H1 (cell line): ENCODE measurements around the gene MMP15. TPM values are rescaled to one million over a fixed set of nuclear protein-coding genes. Genes with fewer than 3 reads are reported as not detected.

Experiments
- polyA plus RNA-seq, 7 experiments: library from polyadenylated mRNA; depleted of rRNA in 3 of 7; stranded (reverse) in 5 of 7; unstranded in 2 of 7; fragments of >200 nt in 5 of 7; fragments of 200-250 nt in 2 of 7; gene quantifications; 1 replicate in 5 of 7; 2 replicates in 1 of 7; 4 replicates in 1 of 7; pipeline versions ENCODE4 v1.2.1 to v1.2.3, GENCODE V29; 2011 to 2013; ENCODE audit warnings: missing spikeins in 2 of 7, mixed read lengths in 2 of 7
- total RNA-seq: library from RNA; stranded (reverse); fragmentation: NEBNext Ultra II Directional; extraction: Animal tissue kit (Norgen Biotek cat#: 25700); gene quantifications from 2 replicates; pipeline ENCODE4 v1.2.1, GENCODE V29; 2021
- TF ChIP-seq, protein P1 (sequence below): fragments of 300-600 bp; sonication (generic); IDR thresholded peaks from 2 replicates; pipeline ENCODE4 v1.7.1; 2012; ENCODE audit warnings: low read length, moderate library complexity, mild to moderate bottlenecking, inconsistent platforms; ENCODE audit not compliant: insufficient replicate concordance

MMP15 gene
- total and polyA plus RNA-seq, 2 of the 8 experiments (the other 6 are each of a cell fraction or from before 2014, with no cell fraction given): 38.5 to 42.2 TPM

DNA sequence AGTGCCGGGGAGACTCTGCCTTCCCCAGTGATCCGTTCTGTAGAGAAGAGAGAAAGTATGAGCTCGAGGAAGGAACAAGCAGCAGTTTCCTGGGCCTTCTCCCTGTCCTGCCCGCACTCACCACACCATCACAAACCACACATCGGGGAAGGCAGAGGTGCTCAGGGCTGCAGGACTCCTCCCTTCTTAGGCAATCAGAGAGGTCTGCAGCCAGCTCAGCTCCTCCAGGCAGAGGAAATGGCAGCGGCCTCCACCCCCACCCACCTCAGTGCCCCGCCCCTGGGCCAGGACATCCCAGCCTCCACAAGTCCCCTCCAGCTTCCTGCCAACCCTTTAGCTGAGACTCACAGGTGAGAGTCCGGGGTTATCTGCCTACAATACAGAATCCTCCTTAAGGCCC lies 27.1 kb upstream of the MMP15 start (continued):
- TF ChIP-seq, protein P1, sequence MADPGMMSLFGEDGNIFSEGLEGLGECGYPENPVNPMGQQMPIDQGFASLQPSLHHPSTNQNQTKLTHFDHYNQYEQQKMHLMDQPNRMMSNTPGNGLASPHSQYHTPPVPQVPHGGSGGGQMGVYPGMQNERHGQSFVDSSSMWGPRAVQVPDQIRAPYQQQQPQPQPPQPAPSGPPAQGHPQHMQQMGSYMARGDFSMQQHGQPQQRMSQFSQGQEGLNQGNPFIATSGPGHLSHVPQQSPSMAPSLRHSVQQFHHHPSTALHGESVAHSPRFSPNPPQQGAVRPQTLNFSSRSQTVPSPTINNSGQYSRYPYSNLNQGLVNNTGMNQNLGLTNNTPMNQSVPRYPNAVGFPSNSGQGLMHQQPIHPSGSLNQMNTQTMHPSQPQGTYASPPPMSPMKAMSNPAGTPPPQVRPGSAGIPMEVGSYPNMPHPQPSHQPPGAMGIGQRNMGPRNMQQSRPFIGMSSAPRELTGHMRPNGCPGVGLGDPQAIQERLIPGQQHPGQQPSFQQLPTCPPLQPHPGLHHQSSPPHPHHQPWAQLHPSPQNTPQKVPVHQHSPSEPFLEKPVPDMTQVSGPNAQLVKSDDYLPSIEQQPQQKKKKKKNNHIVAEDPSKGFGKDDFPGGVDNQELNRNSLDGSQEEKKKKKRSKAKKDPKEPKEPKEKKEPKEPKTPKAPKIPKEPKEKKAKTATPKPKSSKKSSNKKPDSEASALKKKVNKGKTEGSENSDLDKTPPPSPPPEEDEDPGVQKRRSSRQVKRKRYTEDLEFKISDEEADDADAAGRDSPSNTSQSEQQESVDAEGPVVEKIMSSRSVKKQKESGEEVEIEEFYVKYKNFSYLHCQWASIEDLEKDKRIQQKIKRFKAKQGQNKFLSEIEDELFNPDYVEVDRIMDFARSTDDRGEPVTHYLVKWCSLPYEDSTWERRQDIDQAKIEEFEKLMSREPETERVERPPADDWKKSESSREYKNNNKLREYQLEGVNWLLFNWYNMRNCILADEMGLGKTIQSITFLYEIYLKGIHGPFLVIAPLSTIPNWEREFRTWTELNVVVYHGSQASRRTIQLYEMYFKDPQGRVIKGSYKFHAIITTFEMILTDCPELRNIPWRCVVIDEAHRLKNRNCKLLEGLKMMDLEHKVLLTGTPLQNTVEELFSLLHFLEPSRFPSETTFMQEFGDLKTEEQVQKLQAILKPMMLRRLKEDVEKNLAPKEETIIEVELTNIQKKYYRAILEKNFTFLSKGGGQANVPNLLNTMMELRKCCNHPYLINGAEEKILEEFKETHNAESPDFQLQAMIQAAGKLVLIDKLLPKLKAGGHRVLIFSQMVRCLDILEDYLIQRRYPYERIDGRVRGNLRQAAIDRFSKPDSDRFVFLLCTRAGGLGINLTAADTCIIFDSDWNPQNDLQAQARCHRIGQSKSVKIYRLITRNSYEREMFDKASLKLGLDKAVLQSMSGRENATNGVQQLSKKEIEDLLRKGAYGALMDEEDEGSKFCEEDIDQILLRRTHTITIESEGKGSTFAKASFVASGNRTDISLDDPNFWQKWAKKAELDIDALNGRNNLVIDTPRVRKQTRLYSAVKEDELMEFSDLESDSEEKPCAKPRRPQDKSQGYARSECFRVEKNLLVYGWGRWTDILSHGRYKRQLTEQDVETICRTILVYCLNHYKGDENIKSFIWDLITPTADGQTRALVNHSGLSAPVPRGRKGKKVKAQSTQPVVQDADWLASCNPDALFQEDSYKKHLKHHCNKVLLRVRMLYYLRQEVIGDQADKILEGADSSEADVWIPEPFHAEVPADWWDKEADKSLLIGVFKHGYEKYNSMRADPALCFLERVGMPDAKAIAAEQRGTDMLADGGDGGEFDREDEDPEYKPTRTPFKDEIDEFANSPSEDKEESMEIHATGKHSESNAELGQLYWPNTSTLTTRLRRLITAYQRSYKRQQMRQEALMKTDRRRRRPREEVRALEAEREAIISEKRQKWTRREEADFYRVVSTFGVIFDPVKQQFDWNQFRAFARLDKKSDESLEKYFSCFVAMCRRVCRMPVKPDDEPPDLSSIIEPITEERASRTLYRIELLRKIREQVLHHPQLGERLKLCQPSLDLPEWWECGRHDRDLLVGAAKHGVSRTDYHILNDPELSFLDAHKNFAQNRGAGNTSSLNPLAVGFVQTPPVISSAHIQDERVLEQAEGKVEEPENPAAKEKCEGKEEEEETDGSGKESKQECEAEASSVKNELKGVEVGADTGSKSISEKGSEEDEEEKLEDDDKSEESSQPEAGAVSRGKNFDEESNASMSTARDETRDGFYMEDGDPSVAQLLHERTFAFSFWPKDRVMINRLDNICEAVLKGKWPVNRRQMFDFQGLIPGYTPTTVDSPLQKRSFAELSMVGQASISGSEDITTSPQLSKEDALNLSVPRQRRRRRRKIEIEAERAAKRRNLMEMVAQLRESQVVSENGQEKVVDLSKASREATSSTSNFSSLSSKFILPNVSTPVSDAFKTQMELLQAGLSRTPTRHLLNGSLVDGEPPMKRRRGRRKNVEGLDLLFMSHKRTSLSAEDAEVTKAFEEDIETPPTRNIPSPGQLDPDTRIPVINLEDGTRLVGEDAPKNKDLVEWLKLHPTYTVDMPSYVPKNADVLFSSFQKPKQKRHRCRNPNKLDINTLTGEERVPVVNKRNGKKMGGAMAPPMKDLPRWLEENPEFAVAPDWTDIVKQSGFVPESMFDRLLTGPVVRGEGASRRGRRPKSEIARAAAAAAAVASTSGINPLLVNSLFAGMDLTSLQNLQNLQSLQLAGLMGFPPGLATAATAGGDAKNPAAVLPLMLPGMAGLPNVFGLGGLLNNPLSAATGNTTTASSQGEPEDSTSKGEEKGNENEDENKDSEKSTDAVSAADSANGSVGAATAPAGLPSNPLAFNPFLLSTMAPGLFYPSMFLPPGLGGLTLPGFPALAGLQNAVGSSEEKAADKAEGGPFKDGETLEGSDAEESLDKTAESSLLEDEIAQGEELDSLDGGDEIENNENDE: no peak
